ENCODE measurements around the gene HMGN4. TPM values are rescaled to one million over a fixed set of nuclear protein-coding genes. Genes with fewer than 3 reads are reported as not detected.
A peak's percentile ranks its signal among the peaks of the same experiment; 100 is the strongest.
"Not testable (repeated sequence)": the region's sequence is repeated elsewhere in the genome, so short reads cannot be mapped to it uniquely, and the experiment has no call there.

Gene HMGN4
- polyA plus RNA-seq, 12 donors: 43.8 to 73.5 (median 59.4) TPM; not detected in 1

DNA sequence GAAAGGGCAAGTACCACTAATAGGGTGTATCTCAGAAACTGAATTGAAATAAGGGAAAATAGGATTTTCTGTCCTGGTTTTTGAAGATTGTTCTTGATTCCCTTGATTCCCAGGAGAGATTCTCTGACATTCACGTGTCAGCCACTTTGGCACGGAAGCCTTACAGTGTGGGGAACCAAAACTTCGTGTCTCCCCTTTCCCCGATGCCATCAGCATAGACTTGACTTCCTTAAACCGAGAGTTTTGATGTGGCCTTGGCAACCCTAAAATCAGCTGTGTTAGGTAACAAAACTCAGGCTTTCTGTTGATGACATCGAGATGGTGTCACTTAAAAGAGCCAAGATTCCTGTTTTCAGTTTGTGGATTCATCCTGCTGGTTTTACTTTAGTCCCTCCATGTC is 7.5 kb downstream of the HMGN4 start:
- DNase-seq: no peak

DNA sequence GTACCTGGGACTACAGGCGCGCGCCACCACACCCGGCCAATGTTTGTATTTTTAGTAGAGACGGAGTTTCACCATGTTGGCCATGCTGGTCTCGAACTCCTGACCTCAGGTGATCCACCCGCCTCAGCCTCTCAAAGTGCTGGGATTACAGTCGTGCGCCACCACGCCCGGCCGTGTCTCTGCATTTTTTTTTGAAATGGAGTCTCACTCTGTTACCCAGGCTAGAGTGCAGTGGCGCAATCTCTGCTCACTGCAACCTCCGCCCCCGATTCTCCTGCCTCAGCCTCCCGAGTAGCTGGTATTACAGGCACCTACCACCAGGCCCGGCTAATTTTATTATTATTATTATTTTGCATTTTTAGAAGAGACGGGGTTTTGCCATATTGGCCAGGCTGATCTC is 9.2 kb downstream of the HMGN4 start:
- not testable (repeated sequence) for DNase-seq

DNA sequence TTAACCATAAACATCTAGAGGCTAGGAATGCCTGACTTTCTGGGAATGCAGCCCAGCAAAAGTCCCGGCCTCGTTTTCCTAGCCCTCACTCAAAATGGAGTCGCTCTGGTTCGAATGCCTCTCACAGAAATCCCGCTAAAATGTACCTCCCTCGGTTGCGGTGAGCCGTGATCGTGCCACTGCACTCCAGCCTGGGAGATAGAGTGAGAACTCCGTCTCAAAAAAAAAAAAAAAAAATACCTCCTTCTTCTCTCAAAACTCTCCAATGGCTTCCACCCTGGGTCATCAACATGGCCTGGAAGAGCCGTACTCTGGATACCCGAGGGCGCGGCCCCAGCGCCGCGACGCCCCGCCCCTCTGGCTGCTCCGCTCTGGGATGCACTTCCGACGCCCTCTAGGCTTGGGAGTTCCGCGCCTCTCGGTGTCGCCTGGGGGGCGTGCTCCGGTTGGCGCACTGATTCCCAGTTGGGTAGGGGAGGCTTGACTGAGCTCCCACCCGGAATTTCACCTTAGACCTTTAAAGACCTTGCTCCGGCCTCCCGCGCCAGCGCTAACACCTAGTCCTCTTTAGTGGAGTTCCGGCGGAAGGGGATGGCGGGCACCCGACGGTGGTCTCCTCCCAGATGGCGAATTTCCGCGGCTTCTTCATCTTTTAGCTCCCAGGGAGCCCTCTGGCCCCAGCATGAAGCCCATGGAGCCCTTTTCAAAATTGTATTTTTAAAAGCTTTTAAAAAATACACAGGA is 12.3 kb downstream of the HMGN4 start:
- DNase-seq: peak; percentile 70

DNA sequence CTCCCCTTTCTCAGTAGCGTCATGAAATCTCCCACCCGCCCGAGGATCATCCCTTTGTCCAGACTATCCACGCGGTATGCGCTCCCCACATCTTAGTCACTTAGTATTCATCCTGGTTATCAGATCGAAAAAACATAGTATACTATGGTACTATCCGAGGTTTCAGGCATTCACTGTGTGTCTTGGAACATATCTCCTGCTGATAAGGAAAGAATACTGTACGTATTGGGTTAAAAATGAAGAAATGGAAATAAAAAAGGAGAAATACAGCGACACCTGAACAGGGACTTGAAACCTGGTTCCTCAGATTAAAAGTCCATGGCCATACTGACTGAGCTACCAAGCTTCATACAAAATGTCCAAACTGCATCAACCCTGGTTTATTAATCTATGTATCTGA is 14.0 kb downstream of the HMGN4 start:
- DNase-seq: no peak

DNA sequence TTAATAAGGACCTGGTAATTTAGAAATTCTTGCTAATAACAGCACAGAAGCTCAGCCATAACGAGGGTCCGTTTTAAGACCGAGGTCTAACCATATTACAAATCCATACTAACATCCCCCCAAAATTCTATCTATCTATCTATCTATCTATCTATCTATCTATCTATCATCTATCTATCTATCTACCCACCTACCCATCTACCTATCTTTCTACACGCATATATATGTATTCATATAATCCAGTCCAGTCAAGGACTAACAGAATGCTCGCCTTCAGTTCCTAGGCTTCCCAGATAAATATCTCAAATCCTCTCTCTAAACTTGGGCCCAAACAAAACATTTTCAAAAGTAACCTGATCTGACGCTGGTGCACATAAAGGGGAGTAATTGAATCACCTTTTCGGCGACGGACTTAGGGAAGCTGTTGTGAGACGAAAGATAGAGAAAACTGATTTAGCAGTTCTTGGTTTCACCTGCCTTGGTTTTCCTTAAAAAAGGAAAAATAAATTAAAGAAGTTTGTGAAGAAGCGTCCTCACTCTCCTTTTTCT is 14.5 kb downstream of the HMGN4 start:
- DNase-seq: no peak

DNA sequence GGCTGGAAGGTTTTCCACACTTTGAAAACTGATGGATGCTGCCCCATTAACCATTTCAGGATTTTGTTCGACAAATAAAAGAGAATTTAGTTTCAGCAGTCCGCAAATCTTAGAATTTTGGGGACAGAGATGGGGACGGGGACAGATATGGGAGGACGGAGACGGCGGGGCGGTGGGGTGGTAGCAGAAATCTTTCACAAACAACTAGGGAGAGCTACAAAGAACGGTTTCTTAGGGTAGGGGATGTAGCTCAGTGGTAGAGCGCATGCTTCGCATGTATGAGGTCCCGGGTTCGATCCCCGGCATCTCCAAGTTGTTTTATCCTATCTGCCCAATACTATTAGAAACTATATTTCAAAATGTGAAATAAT is 15.1 kb downstream of the HMGN4 start:
- DNase-seq: peak; percentile 88

DNA sequence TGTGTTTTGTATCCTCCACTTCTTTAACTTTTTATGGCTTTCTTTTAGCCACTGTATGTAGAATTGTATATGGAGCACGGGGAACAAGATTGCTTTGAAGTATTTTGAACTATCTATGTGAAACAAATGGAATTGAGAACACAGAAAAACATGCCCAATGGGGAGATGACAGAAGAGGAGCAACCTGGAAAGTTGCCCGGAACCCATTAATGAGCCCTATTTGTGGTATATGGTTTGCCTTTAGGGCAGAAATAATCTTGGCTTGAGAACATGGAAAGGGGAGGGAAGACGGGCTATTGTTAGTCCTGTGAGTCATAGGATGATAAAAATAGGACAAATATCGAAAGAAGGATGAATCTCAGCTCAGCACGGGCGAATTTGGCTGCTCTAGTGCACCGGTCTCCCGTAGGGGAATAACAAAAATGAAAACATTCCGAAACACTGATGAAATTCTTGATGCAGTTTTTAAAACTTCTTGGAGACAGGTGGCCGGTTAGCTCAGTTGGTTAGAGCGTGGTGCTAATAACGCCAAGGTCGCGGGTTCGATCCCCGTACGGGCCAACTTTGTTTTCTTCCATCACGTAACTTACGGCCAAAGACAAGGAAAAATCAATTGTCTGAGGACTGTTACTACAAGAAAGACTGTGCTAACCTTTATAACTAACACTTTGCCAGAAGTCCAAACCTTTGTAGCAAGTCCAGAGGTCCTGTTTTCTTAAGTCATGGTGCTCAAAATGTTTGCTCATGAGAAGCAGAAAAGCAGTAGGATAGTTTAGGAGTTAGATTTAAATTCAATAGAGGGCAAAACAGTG is 15.7 kb downstream of the HMGN4 start:
- peak; percentile 92 for DNase-seq

DNA sequence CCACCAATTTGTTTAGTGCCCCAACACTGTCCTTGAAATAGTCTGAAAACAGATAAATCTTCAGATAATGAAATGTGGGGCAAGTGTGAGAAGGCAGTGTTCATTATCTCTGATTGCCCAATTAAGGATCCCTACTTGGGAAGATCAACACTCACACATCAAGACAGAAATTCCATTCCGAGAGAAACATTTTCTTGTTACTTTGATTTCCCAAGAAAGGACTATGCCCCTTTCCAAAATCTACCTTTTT is 16.2 kb downstream of the HMGN4 start:
- no peak for DNase-seq

DNA sequence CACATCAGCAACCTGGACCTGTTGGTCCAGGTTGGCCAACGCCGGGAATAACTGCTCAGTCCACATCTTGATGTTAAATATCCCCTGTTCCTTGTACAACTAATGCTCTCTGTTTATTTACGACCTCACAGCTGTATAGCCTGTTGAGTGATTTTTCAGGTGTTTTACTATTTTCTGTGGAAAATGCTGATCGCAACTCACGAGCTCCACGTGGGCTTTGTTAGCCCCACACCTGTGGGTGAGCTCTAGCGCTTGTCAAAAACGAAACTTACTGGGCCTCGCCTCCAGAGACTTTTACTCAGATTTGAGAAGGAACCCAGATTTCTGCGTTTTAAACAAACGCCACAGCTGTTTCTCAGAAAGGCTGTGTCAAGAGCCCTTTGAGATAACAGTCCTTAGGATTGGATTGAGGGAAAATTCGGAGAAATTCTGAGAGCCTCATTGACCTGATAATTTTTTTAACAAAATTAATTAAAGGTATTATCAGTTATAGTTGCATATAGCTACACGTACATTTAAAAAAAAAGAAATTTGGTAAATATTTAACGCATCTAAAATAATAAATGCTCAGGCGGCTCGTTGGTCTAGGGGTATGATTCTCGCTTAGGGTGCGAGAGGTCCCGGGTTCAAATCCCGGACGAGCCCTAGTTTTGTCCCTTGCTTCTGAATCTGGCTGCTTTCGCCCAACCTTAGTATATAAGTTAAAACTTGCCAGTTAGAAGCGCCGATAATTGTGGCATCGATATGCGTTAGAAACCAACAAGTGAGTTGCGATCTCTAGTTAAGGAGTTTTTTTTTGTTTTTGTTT is 16.7 kb downstream of the HMGN4 start:
- peak; percentile 46 for DNase-seq

DNA sequence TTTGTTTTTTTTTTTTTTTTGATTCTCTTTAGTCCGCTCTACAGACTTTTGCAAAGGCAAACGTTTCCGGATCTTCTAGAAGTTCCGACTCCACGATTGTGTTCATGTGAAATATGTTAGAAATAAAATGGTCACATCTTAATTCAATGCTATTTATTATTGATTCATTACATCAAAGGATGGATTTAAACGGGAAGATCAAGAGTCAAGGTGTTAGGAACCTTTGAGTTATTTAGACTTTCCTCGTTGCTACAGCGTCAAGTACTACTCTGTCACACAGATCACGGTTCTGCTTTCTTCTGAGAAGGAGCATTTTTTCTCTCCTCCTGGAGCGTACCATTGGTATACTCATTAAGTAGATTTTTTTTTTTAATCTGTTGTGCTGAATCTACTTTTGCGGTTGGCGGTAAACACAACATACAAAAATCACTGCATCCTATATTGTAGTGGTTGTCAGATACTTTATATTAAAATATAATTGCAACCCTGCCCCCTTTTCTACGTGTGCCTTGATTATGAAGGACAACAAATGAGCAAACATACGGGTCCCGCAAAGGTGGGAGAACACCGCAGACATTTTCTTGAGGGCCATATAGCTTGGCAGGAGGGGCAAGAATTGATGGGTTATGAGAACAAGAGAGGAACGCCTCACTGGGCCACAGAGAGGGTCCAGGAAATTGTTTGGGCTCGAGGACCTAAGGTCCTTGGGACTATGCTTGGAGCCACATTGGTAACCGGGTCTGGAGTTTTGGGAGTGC is 17.5 kb downstream of the HMGN4 start:
- no peak for DNase-seq

DNA sequence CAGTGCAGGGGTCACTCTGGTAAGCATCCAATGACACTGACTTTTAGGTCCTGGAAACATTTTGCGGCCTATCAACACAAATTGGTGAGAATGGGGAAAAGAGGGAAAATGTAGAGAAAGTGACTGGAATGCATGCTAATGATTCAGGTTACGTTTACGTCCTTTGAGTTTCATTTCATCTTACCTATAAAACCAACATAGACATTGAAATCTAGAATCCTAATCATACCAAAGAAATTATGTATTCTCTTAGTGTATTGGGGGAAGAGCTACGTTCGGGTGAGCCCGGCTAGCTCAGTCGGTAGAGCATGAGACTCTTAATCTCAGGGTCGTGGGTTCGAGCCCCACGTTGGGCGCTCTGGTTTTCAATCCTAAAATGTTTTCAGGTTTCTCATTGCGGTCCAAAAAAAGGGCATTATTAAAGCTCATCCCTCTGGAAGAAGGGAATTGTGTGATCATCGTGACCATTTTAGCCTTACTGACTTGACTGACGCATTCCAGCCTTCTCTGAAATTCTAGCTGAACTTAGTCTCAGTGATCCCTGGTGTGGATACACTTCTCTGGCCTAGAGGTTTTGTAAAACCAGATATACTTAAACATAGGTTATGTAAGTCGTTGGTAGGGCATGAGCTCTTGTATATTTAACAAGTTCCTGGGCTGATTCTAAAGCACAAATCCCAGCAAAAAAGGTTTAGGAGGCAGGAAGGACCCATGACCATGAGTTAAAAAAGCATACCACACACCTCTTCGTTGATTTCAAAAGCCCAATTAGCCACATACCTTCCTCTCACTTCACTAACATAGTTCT is 18.3 kb downstream of the HMGN4 start:
- peak; percentile 68 for DNase-seq

DNA sequence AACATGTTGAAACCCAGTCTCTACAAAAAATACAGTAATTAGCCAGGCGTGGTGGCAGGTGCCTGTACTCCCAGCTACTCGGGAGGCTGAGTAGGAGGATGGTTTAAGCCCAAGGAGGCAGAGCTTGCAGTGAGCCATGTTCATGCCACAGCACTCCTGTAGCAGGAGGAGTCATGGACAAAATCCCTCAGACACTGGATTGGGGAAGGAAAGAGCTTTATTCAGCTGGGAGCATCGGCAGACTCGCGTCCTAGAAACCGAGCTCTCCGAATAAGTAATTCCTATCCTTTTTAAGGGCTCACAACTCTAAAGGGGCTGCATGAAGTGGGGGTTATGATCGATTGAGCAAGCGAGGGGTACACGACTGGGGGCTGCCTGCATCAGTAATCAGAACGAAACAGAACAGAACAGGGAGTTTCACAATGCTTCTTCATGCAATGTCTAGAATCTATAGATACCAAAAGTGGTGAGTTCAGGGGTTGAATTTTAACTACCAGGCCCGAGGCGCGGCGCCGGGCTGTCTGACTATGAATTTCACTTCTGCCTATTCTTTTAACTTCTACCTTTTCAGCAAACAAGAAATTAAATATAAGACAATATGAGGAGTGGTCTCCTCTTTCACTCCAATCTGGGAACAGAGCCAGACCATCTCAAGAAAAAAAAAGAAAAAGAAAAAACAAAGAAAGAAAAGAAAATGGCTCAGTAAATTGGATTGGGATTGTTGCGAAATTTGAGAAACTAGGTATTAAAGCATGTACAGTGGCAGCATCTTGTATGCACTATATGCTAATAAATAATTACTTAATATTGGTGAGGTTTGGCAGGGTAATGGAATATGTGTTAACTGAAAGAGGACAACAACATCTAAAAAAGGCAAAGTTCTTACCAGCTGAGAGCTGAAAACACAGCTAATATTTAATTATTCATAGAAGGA is 23.6 kb downstream of the HMGN4 start:
- no peak for DNase-seq

DNA sequence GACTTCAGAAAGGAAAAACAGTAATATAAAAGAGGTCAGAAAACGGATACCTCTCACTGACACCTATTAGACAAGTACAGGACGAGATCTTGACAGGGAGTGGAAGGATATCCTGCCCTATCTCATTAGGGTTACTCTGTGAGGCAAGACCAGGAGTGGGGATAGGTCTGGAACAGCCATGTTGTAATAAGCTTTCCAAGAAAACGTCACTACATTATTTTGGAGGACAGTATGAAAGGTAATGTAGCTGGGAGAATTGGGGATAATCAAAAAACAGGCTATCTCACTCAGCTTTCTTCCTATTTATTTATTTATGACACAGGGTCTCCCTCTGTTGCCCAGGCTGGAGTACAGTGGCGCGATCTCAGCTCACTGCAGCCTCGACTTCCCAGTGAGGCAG is 25.3 kb downstream of the HMGN4 start:
- DNase-seq: no peak

DNA sequence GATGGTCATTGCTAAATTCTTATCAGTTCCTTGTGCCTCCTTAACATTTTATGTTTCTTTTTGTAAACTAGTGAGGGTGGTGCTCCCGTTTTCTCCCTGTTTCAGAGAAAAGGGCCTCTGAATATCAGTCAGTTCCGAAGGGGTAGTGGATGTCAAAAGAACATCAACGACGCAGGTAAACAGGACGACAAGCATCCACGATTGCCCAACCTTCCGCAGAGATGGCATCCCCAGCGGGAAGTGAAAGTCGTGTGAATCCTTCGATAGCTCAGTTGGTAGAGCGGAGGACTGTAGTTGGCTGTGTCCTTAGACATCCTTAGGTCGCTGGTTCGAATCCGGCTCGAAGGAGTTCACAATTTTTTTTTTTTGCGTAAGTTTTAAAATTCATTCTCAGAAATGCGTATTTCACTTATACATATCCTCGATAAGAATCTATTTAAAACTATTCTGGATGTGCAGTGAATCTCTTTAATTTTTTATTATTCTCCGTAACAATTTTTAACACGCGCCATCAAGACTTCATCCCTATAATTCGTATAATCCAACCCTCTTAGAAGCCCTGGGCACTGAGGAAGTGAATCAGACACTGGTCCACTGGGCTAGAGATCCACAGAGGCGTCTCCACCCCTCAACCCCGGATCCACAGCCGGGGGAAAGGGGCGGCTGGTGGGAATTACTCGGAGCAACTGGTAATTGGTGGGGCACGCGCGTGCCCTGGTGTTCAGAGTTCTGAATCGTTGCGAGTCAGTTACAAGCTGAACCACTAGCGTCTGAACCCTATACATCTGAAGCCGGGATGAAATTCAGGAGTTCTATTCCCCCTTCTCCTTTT is 30.7 kb downstream of the HMGN4 start:
- DNase-seq: peak; percentile 97

DNA sequence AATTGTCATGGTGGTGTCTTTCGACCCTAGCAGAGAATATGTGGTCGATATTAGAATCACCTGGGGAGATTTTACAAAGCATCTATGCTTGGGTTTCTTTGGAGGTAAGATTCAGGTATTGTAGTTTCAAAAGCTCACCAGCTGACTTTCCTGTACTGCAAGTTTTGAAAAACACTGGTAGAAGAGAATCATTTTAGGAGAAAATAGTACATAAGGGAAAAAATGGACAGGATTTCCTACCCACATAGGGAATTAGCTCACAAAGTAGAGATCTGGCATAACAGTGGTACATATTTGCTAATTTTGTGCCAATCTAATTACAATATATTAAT is 31.2 kb downstream of the HMGN4 start:
- DNase-seq: no peak

DNA sequence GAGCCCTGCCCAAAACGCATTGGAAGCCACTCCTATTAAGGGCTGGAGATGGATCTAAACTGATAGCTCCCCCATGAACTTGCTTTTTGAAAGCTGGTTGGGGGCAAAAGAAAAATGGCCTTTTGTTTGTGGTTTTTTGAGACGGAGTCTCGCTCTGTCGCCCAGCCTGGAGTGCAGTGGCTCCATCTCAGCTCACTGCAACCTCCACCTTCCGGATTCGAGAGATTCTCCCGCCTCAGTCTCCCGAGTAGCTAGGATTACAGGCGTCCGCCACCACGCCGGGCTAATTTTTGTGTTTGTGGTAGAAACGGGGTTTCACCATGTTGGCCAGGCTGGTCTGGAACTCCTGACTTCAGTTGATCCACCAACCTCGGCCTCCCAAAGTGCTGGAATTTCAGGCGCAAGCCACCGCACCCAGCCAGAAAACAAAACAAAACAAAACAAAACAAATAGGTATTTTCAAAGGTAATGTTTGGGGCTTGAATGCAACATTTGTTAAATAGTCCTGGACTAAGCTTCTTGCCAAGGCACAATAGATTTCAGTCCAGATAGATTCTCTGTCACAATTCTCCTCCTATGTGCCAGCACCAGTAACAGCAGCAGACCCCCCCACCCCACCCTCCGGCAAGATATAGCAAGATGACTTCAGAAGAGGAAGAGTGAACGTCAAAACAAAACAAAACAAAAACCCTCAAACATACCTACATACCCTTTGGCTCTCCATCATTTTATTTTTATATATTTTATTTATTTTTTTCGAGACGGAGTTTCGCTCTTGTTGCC is 32.1 kb downstream of the HMGN4 start:
- DNase-seq: no peak

DNA sequence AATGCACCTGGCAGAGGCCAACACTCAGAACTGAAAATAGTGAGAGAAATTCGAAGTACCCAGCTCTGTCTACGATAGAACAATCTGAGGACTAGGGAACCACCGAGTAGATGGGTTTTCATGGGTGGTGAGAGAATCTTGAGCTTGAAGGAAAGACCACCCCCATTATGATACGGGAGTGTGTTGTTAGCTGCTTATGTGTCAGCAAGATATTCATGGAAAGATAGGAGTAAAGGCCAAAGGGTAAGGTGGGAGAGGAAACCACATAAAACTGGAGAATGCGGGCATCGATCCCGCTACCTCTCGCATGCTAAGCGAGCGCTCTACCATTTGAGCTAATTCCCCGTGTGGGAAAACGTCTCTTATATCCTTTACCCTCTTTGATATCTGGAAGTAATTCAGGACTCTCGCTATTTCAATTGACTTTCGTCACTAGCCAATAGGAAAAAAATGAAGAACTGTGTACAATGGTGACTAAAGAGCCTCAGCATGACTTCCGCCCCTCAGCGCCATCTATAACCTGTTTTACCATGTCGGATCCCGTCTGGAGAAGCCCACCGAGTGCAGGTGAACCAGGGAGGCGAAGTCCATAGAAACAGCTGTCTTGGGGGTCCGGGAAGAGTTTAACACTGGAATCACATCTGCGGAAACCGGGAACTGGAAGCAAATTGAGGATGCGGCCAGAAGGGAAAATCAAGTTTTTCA is 33.6 kb downstream of the HMGN4 start:
- peak; percentile 81 for DNase-seq

Data from muscle of arm (tissue), 12 donors.